Measurements from ENCODE around the gene TRAF7. TPM values are rescaled to one million over a fixed set of nuclear protein-coding genes. Genes with fewer than 3 reads are reported as not detected.
"Not testable (repeated sequence)": the region's sequence is repeated elsewhere in the genome, so short reads cannot be mapped to it uniquely, and the experiment has no call there.

Gene TRAF7
- total RNA-seq, 1 experiment from 2014 or later = 160 TPM

DNA sequence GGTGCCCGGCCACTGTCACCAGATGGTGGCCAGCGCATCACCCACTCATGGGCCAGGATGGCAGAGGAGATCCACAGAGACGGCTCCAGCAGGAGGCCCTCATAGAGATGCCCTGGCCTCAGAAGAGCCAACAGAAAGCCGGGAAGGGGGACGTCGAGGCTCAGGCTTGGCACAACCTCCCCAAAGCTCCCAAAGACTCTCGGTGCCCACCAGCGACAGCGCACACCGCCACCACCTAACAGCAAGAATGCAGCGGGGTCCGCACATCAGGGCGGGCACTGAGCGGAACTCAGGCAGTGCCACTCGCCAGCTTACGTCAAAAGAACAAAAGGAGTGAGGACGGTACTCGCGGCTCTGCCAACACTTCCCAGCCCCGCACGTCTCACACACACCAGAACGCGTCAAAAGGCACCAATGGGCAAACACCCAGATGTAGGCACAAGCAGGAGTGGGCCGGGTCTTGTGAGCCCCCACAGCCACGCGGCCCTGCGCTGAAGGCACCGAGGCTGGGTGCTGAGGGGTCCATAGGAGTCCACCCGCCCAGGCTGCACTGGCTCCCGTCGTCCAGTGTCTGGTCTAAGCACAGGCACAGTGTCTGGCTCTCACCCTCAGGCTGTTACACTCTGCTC is 28.5 kb upstream of the TRAF7 start:
- Histone ChIP-seq H3K4me2 (ENCODE audit: low read length) (0 out of 2 replicates have a peak overlapping the region, but pooled peaks have one; percentile 43), H3K79me2 (ENCODE audit: insufficient read depth, low read length) (peaks cover 31% of the 10 kb centered on the region; the same call in 1 of the 2 replicates), H3K4me1 (ENCODE audit: control insufficient read depth in 1 of 2, insufficient read depth in 2 of 2, low read length in 2 of 2) (peaks cover 11 to 29% of the 10 kb centered on the region in 2 experiments), H3K27ac (ENCODE audit: low read depth, low read length) (peak overlapping the region; percentile 20)
- H3K9me2 ChIP-seq (ENCODE audit: insufficient read depth); H3K4me3 ChIP-seq (replicated peaks in 1 of 2; ENCODE audit: low read depth in 1 of 2, low read length in 2 of 2); DNase-seq (ENCODE audit: low read depth, low spot score); H2AFZ ChIP-seq (ENCODE audit: low read depth, low read length, poor library complexity, severe bottlenecking); POLR2A ChIA-PET; intact Hi-C loops (cut with micrococcal nuclease); CTCF ChIA-PET; RAD21 ChIA-PET (ENCODE audit: low non-redundant PET in 1 of 2, low total read pairs in 2 of 2, uncharacterized antibody in 2 of 2, unreplicated experiment in 2 of 2); H3K9me3 ChIP-seq (ENCODE audit: control insufficient read depth in 1 of 2, insufficient read depth in 1 of 2, low read depth in 1 of 2, low read length in 2 of 2); BruUV-seq (replicated peaks); H3K27me3 ChIP-seq (ENCODE audit: insufficient read depth, low read length); H4K20me1 ChIP-seq (ENCODE audit: insufficient read depth); H3K36me3 ChIP-seq (ENCODE audit: control insufficient read depth in 1 of 2, insufficient read depth in 2 of 2, low read length in 2 of 2); H3K9ac ChIP-seq (ENCODE audit: low read length): not testable (repeated sequence)
- peak; percentile 5; the same call in 1 of the 2 replicates for ATAC-seq

DNA sequence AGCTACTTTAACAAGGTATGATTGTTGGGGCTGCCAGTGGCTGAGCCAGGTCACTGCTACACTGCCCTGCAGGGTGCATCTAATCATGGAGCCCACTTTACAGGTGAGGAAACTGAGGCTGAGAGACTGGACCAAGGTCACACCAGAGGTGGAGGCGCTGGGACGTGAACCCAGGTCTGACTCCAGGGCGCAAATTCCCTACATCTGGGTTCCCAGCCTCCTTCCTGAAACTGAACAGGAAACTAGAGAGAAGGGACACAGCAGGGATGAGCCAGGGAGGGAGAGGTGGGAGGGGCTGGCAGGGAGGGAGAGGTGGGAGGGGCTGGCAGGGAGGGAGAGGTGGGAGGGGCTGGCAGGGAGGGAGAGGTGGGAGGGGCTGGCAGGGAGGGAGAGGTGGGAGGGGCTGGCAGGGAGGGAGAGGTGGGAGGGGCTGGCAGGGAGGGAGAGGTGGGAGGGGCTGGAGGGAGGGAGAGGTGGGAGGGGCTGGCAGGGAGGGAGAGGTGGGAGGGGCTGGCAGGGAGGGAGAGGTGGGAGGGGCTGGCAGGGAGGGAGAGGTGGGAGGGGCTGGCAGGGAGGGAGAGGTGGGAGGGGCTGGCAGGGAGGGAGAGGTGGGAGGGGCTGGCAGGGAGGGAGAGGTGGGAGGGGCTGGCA is 27.8 kb upstream of the TRAF7 start:
- POLR2A ChIA-PET; H4K20me1 ChIP-seq (ENCODE audit: insufficient read depth); H3K9ac ChIP-seq (ENCODE audit: low read length); RAD21 ChIA-PET (ENCODE audit: low non-redundant PET in 1 of 2, low total read pairs in 2 of 2, uncharacterized antibody in 2 of 2, unreplicated experiment in 2 of 2); BruUV-seq (replicated peaks); H3K9me3 ChIP-seq (ENCODE audit: control insufficient read depth in 1 of 2, insufficient read depth in 1 of 2, low read depth in 1 of 2, low read length in 2 of 2); DNase-seq (ENCODE audit: low read depth, low spot score); H3K4me3 ChIP-seq (replicated peaks in 1 of 2; ENCODE audit: low read depth in 1 of 2, low read length in 2 of 2); intact Hi-C loops (cut with micrococcal nuclease); H2AFZ ChIP-seq (ENCODE audit: low read depth, low read length, poor library complexity, severe bottlenecking); H3K9me2 ChIP-seq (ENCODE audit: insufficient read depth); H3K27me3 ChIP-seq (ENCODE audit: insufficient read depth, low read length); H3K36me3 ChIP-seq (ENCODE audit: control insufficient read depth in 1 of 2, insufficient read depth in 2 of 2, low read length in 2 of 2); CTCF ChIA-PET: not testable (repeated sequence)
- Histone ChIP-seq H3K4me1 (ENCODE audit: control insufficient read depth in 1 of 2, insufficient read depth in 2 of 2, low read length in 2 of 2) (peaks cover 11 to 29% of the 10 kb centered on the region in 2 experiments), H3K4me2 (ENCODE audit: low read length) (peak overlapping the region; percentile 43; the same call in 1 of the 2 replicates), H3K79me2 (ENCODE audit: insufficient read depth, low read length) (peaks cover 27% of the 10 kb centered on the region; the same call in 1 of the 2 replicates), H3K27ac (ENCODE audit: low read depth, low read length) (peak overlapping the region; percentile 20)
- ATAC-seq = peak; percentile 44

GRCh38 chr16:2129251-2129650 is 26.3 kb upstream of the TRAF7 start:
- H3K36me3 ChIP-seq (ENCODE audit: control insufficient read depth in 1 of 2, insufficient read depth in 2 of 2, low read length in 2 of 2); H3K4me3 ChIP-seq (replicated peaks in 1 of 2; ENCODE audit: low read depth in 1 of 2, low read length in 2 of 2); RAD21 ChIA-PET (ENCODE audit: low non-redundant PET in 1 of 2, low total read pairs in 2 of 2, uncharacterized antibody in 2 of 2, unreplicated experiment in 2 of 2); BruUV-seq (replicated peaks); H3K9me2 ChIP-seq (ENCODE audit: insufficient read depth); H4K20me1 ChIP-seq (ENCODE audit: insufficient read depth); H3K27me3 ChIP-seq (ENCODE audit: insufficient read depth, low read length); intact Hi-C loops (cut with micrococcal nuclease); H3K9me3 ChIP-seq (ENCODE audit: control insufficient read depth in 1 of 2, insufficient read depth in 1 of 2, low read depth in 1 of 2, low read length in 2 of 2); H2AFZ ChIP-seq (ENCODE audit: low read depth, low read length, poor library complexity, severe bottlenecking); DNase-seq (ENCODE audit: low read depth, low spot score); POLR2A ChIA-PET; CTCF ChIA-PET: not testable (repeated sequence)
- H3K4me1 ChIP-seq (ENCODE audit: control insufficient read depth in 1 of 2, insufficient read depth in 2 of 2, low read length in 2 of 2) = peaks cover 11 to 29% of the 10 kb centered on the region in 2 experiments
- peak; percentile 20 for ATAC-seq
- H3K79me2 ChIP-seq (ENCODE audit: insufficient read depth, low read length) = peaks cover 27% of the 10 kb centered on the region; the same call in 1 of the 2 replicates
- peak overlapping the region; percentile 84 for H3K27ac ChIP-seq (ENCODE audit: low read depth, low read length)
- H3K9ac ChIP-seq (ENCODE audit: low read length) = peak overlapping the region; percentile 65; the same call in 1 of the 2 replicates
- H3K4me2 ChIP-seq (ENCODE audit: low read length) = peak overlapping the region; percentile 78

DNA sequence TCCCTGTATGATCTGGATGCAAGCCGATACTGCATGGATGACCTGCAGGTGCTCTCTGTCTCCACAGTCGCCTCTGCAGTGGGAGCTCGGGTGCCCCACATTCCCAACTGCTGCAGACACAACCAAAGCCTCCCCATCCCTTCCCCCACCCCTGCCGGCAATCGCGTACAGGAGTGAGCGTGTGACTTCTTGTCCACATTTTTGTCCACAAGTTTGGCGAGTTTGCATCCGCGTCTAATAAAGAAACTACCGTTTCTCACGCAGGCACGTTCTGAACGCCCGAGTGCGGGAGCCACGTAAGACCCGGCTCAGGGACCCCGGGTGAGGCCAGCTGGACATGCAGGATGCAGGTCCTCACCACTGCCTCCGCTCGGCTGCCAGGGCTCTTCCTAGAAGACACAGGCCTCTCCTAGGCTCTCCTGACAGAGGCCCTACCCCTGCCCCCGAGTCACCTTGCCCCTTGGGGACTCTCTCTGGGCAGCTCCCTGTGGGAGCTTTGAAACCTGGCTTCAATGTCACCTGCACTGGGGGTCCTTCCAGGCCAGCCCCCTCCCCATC is 25.6 kb upstream of the TRAF7 start:
- BruUV-seq (replicated peaks); H3K9me3 ChIP-seq (ENCODE audit: control insufficient read depth in 1 of 2, insufficient read depth in 1 of 2, low read depth in 1 of 2, low read length in 2 of 2); CTCF ChIA-PET; ATAC-seq; H3K9me2 ChIP-seq (ENCODE audit: insufficient read depth); H3K9ac ChIP-seq (ENCODE audit: low read length); H4K20me1 ChIP-seq (ENCODE audit: insufficient read depth); DNase-seq (ENCODE audit: low read depth, low spot score); POLR2A ChIA-PET; H3K4me3 ChIP-seq (replicated peaks in 1 of 2; ENCODE audit: low read depth in 1 of 2, low read length in 2 of 2); intact Hi-C loops (cut with micrococcal nuclease); RAD21 ChIA-PET (ENCODE audit: low non-redundant PET in 1 of 2, low total read pairs in 2 of 2, uncharacterized antibody in 2 of 2, unreplicated experiment in 2 of 2); H3K27me3 ChIP-seq (ENCODE audit: insufficient read depth, low read length); H3K36me3 ChIP-seq (ENCODE audit: control insufficient read depth in 1 of 2, insufficient read depth in 2 of 2, low read length in 2 of 2); H2AFZ ChIP-seq (ENCODE audit: low read depth, low read length, poor library complexity, severe bottlenecking): not testable (repeated sequence)
- Histone ChIP-seq H3K79me2 (ENCODE audit: insufficient read depth, low read length) (peaks cover 30% of the 10 kb centered on the region; the same call in 1 of the 2 replicates), H3K4me1 (ENCODE audit: control insufficient read depth in 1 of 2, insufficient read depth in 2 of 2, low read length in 2 of 2) (peaks cover 11 to 29% of the 10 kb centered on the region in 2 experiments), H3K27ac (ENCODE audit: low read depth, low read length) (0 out of 2 replicates have a peak overlapping the region, but pooled peaks have one; percentile 22), H3K4me2 (ENCODE audit: low read length) (peak overlapping the region; percentile 78; the same call in 1 of the 2 replicates)
